SU-DHL-6 (cell line): ENCODE results near the gene TNFRSF18.

Experiments
- EZH2phosphoT487 ChIP-seq: fragments of 200-600 bp; sonication (generic), shearing (Covaris generic); conservative IDR thresholded peaks from 2 replicates; pipeline ENCODE4 v1.6.1; 2018; ENCODE audit warnings: mild to moderate bottlenecking, antibody characterized with exemption, low read length, moderate library complexity, mixed read lengths
- TF ChIP-seq, protein P1 (sequence below): fragments of 200-600 bp; sonication (generic); IDR thresholded peaks from one replicate; pipeline ENCODE4 v1.5.1; 2017; ENCODE audit warnings: antibody characterized with exemption, mild to moderate bottlenecking, low read length, moderate library complexity; ENCODE audit not compliant: insufficient read depth, poor library complexity, severe bottlenecking

DNA sequence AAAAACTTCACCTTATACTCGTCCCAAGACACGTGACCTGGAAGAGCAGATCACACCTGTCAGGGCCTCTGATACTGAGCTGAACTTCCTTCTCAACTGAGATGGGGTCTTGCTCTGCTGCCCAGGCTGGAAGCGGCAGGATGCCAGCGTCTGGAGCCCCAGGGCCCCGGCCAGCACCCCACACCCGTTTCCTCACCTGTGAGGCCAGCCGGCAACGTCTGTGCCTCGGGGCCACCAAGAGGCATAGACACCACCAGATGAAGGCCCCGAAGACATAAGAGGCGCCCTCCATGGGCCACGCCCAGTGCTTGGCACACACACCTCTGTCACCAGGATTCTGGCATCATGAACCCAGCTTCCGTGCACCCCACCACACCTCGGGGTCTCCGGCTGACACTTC, 16.9 kb upstream of the TNFRSF18 start:
- TF ChIP-seq, protein P1, sequence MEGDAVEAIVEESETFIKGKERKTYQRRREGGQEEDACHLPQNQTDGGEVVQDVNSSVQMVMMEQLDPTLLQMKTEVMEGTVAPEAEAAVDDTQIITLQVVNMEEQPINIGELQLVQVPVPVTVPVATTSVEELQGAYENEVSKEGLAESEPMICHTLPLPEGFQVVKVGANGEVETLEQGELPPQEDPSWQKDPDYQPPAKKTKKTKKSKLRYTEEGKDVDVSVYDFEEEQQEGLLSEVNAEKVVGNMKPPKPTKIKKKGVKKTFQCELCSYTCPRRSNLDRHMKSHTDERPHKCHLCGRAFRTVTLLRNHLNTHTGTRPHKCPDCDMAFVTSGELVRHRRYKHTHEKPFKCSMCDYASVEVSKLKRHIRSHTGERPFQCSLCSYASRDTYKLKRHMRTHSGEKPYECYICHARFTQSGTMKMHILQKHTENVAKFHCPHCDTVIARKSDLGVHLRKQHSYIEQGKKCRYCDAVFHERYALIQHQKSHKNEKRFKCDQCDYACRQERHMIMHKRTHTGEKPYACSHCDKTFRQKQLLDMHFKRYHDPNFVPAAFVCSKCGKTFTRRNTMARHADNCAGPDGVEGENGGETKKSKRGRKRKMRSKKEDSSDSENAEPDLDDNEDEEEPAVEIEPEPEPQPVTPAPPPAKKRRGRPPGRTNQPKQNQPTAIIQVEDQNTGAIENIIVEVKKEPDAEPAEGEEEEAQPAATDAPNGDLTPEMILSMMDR: no peak
- no peak for TF ChIP-seq EZH2phosphoT487
